ENCODE results near the gene PLPPR3.

The PLPPR3 gene

GRCh38 chr19:821825-822503 lies at the start of gene PLPPR3:
Gene PLPPR3 (minus strand): TSS chr19:821955. CDS start chr19:821559, 396 bp downstream.
- DNase-seq (ENCODE audit: low read depth in 3 of 3, low spot score in 1 of 3): no peak

GRCh38 chr19:870963-871401 lies 49.2 kb upstream of the PLPPR3 start:
- no peak for DNase-seq (ENCODE audit: low read depth in 3 of 3, low spot score in 1 of 3)

GRCh38 chr19:870314-870713 lies 48.6 kb upstream of the PLPPR3 start:
- DNase-seq (ENCODE audit: low read depth in 3 of 3, low spot score in 1 of 3): no peak

GRCh38 chr19:869245-870177 lies 47.8 kb upstream of the PLPPR3 start:
- no peak for DNase-seq (ENCODE audit: low read depth in 3 of 3, low spot score in 1 of 3)

GRCh38 chr19:868458-869244 lies 46.9 kb upstream of the PLPPR3 start:
- DNase-seq (ENCODE audit: low read depth in 3 of 3, low spot score in 1 of 3): no peak

GRCh38 chr19:867855-868457 lies 46.2 kb upstream of the PLPPR3 start:
- DNase-seq (ENCODE audit: low read depth in 3 of 3, low spot score in 1 of 3): no peak

GRCh38 chr19:867301-867793 lies 45.6 kb upstream of the PLPPR3 start:
- no peak for DNase-seq (ENCODE audit: low read depth in 3 of 3, low spot score in 1 of 3)

GRCh38 chr19:866769-867300 lies 45.1 kb upstream of the PLPPR3 start:
- no peak for DNase-seq (ENCODE audit: low read depth in 3 of 3, low spot score in 1 of 3)

- DNase-seq (ENCODE audit: low read depth in 3 of 3, low spot score in 1 of 3): no peak
Measured at GRCh38 chr19:863315-863620, 41.5 kb upstream of the PLPPR3 start.

- peak; percentile 47 to 69 (median 48) for DNase-seq (ENCODE audit: low read depth in 3 of 3, low spot score in 1 of 3)
Measured at GRCh38 chr19:862581-863314, 41.0 kb upstream of the PLPPR3 start.

GRCh38 chr19:861756-862580 lies 40.2 kb upstream of the PLPPR3 start:
- DNase-seq (ENCODE audit: low read depth in 3 of 3, low spot score in 1 of 3): peak in 2 of 3 donors; percentile 45 to 59

GRCh38 chr19:861141-861755 lies 39.5 kb upstream of the PLPPR3 start:
- no peak for DNase-seq (ENCODE audit: low read depth in 3 of 3, low spot score in 1 of 3)

GRCh38 chr19:858868-859843 lies 37.4 kb upstream of the PLPPR3 start, which contains the start of gene CFD:
Gene CFD (plus strand): TSS chr19:859664. CDS start chr19:859690, 26 bp downstream.
- DNase-seq (ENCODE audit: low read depth in 3 of 3, low spot score in 1 of 3): no peak

GRCh38 chr19:858284-858683 lies 36.5 kb upstream of the PLPPR3 start:
- DNase-seq (ENCODE audit: low read depth in 3 of 3, low spot score in 1 of 3): no peak

- DNase-seq (ENCODE audit: low read depth in 3 of 3, low spot score in 1 of 3): no peak
Measured at GRCh38 chr19:855566-856120, 33.9 kb upstream of the PLPPR3 start.

GRCh38 chr19:855142-855541 lies 33.4 kb upstream of the PLPPR3 start:
- DNase-seq (ENCODE audit: low read depth in 3 of 3, low spot score in 1 of 3): no peak

GRCh38 chr19:854549-854948 lies 32.8 kb upstream of the PLPPR3 start:
- DNase-seq (ENCODE audit: low read depth in 3 of 3, low spot score in 1 of 3): no peak
